Measurements from ENCODE around the gene SORBS2.

DNA sequence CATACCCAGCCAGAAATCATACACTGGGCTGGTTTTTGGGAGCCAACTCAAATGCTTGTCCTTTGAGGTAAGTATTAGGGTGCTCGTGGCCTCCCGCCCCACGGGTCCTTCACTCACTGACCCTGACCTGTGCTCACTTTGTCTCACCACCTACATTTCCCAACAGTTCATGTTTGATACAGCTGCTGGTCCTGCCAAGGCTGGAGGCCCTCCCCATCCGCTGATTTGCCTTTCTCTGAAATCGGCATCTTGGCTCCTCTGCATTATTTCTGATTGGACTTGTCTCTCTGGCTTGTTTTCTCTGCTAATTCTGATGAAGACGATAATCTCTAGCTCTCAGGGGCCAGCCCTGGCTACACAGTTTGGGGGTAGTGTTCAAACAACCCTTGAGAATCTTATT is 70.2 kb downstream of the SORBS2 start:
- TF ChIP-seq, protein P1, sequence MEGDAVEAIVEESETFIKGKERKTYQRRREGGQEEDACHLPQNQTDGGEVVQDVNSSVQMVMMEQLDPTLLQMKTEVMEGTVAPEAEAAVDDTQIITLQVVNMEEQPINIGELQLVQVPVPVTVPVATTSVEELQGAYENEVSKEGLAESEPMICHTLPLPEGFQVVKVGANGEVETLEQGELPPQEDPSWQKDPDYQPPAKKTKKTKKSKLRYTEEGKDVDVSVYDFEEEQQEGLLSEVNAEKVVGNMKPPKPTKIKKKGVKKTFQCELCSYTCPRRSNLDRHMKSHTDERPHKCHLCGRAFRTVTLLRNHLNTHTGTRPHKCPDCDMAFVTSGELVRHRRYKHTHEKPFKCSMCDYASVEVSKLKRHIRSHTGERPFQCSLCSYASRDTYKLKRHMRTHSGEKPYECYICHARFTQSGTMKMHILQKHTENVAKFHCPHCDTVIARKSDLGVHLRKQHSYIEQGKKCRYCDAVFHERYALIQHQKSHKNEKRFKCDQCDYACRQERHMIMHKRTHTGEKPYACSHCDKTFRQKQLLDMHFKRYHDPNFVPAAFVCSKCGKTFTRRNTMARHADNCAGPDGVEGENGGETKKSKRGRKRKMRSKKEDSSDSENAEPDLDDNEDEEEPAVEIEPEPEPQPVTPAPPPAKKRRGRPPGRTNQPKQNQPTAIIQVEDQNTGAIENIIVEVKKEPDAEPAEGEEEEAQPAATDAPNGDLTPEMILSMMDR (IDR thresholded peaks at IDR 0.05): no peak
- TF ChIP-seq ZFX (IDR thresholded peaks at IDR 0.05; ENCODE audit: borderline replicate concordance): no peak
